ENCODE data around the gene GNAI2. TPM values are rescaled to one million over a fixed set of nuclear protein-coding genes. Genes with fewer than 3 reads are reported as not detected.

Gene GNAI2
- total and polyA plus RNA-seq, 12 donors = 109 to 275 (median 166) TPM

DNA sequence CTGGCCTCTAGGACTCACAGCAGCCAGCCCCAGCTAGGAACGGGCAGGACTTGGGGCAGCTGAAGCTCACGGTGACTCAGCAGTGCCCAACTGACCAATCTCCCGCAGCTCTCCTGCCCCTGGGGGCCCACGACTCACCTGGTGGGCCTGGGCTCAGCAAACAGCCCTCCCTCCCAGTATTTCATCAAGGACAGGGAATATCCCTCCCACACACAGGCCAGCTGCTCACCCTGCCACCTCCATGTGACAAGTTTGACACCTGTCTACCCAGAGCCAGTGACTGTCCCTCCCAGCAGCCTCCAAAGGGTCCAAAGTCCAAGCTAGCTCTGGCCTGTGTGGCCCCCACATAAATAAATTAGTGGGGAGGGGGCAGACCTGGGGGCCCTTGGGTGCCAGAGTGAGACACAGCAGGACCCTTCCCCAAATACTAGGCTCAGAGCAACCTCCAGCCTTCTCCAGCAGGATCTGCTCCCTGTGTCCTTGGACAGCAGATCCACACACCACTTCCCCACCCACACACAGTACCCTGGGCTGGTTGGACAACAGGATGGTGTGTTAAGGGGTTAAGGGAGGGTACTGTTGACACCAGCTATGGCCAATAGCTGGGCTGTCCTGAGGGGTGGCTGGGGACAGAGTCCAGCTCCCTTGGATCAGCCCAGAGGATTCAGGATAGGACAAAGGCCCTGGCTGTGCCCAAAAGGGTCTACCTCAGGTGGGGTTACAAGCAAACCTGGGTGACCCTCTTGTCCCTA lies 40.3 kb upstream of the GNAI2 start:
- no peak for DNase-seq
- TF ChIP-seq, protein P1, sequence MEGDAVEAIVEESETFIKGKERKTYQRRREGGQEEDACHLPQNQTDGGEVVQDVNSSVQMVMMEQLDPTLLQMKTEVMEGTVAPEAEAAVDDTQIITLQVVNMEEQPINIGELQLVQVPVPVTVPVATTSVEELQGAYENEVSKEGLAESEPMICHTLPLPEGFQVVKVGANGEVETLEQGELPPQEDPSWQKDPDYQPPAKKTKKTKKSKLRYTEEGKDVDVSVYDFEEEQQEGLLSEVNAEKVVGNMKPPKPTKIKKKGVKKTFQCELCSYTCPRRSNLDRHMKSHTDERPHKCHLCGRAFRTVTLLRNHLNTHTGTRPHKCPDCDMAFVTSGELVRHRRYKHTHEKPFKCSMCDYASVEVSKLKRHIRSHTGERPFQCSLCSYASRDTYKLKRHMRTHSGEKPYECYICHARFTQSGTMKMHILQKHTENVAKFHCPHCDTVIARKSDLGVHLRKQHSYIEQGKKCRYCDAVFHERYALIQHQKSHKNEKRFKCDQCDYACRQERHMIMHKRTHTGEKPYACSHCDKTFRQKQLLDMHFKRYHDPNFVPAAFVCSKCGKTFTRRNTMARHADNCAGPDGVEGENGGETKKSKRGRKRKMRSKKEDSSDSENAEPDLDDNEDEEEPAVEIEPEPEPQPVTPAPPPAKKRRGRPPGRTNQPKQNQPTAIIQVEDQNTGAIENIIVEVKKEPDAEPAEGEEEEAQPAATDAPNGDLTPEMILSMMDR (IDR thresholded peaks at IDR 0.05) = no peak
- TF ChIP-seq POLR2A (IDR thresholded peaks at IDR 0.05) = no peak
- intact Hi-C loops (cut with DNase I) = no loop called here
- peaks cover 0 to 7% of the 10 kb centered on the region in 2 donors for H3K4me1 ChIP-seq (replicated peaks in 1 of 2)
- no peaks in the 10 kb centered on the region for H3K36me3 ChIP-seq (replicated peaks in 1 of 2)
- H3K9me3 ChIP-seq (replicated peaks in 1 of 3) = no peaks in the 10 kb centered on the region
- H3K27me3 ChIP-seq = peaks cover 34% of the 10 kb centered on the region
- 12 to 50% (median 43%) methylated on average over 3 to 4 of the region's 4 CpGs; no CpG with 5 or more reads in 1 of the 4 donors for WGBS, 4 donors
- no peak overlapping the region for H3K4me3 ChIP-seq
- no peak overlapping the region for H3K27ac ChIP-seq

DNA sequence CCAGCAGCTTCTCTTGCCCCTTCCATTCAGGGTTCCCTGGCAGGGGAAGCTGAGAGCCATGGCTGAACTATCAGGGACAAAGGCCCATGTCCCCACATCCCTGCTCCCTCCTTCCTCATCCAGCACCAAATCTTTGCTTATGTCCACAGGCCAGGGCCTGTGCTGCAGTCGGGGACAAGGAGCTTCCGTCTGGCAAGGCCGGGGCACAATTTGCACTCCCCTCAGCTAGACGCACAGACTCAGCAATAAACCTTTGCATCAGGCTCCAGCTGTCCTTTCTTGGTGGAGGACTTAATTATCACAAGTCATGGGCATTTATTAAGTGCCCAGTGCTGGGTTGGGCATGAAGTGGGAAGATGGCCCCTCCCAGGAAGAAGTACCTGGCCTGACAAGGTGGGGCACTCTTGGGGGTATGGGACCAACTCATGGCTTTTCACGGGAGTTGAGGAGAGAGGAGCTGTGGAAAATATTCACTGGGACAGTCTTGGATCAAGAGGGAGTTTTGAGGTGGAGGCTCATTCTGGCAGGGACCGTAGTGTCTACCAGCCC lies 39.7 kb upstream of the GNAI2 start:
- peaks cover 34% of the 10 kb centered on the region for H3K27me3 ChIP-seq
- H3K4me3 ChIP-seq = no peak overlapping the region
- no peaks in the 10 kb centered on the region for H3K9me3 ChIP-seq (replicated peaks in 1 of 3)
- intact Hi-C loops (cut with DNase I) = no loop called here
- no peak for TF ChIP-seq POLR2A (IDR thresholded peaks at IDR 0.05)
- TF ChIP-seq, protein P1 (IDR thresholded peaks at IDR 0.05) = no peak
- 70 to 81% (median 78%) methylated on average over 6 of the region's 6 CpGs for WGBS, 4 donors
- no peak overlapping the region for H3K27ac ChIP-seq
- H3K4me1 ChIP-seq (replicated peaks in 1 of 2) = peaks cover 0 to 7% of the 10 kb centered on the region in 2 donors
- no peak for DNase-seq
- no peaks in the 10 kb centered on the region for H3K36me3 ChIP-seq (replicated peaks in 1 of 2)

DNA sequence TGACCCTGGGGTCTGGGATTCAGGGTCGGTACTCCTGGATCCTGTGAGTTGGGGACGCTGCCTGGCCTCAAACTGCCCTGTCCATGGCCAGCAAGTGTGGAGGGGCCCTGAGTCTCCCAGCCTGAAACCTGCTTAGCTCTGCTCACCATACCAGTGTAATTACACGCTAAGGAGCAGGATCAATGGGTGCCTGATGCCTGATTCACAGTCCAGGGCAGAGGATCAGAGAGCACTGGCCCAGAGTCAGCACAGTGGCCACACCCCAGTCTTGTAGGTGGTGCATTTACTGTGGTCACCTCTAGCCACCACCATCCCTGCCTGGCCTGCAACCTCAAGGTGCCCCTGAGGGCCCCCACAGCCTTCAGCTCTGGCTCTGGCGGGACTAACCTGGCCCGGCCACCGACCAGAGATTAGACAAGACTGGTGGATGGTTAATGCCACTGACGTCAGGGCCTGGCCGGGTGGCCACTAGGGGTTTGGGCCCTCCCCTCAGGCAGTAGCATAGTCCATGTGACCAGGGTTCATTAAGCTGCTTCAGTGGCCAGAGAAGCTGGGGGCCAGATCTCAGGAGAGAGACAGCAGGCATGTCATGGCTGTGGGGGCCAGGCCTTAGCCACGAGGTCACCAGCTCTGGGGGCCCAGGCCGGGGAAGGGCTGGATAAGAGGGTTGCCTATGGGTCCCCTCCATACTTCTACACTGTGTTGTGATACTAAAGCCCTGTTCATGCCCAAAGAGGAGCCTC lies 34.3 kb upstream of the GNAI2 start:
- 74 to 85% (median 80%) methylated on average over 5 to 10 of the region's 10 CpGs for WGBS, 4 donors
- H3K27me3 ChIP-seq = peaks cover 34% of the 10 kb centered on the region
- H3K36me3 ChIP-seq (replicated peaks in 1 of 2) = no peaks in the 10 kb centered on the region
- TF ChIP-seq, protein P1 (IDR thresholded peaks at IDR 0.05) = no peak
- no peak for TF ChIP-seq POLR2A (IDR thresholded peaks at IDR 0.05)
- no peak overlapping the region for H3K4me3 ChIP-seq
- peaks cover 0 to 10% of the 10 kb centered on the region in 2 donors for H3K4me1 ChIP-seq (replicated peaks in 1 of 2)
- intact Hi-C loops (cut with DNase I) = no loop called here
- no peak for DNase-seq
- H3K9me3 ChIP-seq (replicated peaks in 1 of 3) = no peaks in the 10 kb centered on the region
- H3K27ac ChIP-seq = no peak overlapping the region

DNA sequence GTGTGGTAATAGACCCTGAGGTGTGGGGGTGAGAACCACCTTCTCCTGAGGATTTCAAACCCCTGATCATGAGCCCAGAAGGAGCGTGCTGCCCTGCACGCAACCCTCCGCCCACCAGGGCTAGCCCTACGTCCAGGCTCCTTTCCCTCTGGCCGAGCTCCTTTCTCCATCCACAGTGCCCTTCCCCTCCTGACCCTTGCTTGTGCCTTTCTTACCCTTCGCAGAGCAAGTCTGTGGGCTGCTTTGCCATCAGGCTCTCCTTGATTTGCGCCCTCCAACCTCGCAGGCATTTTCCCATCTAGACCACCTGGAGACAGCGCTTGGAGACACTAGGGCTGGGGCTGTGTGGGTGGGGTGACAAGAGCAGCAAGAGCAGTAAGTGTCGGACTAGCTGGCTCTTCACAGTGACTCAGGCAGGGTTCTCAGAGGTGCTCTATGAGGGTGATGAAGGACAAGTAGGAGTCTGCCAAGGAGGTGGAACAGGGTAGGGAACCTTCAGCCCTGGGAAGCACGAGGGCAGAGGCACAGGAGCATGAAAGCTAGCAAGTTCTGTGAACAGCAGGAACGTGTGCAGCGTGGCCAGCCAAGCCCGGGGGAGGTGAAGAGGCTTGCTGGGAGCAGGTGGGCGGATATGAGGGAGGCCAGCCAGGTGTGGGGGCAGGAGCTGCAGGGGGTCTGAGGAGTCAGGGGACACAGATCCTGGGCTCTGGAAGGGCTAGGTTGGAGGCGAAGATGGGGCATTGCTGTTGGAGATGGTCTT lies 33.5 kb upstream of the GNAI2 start:
- H3K27me3 ChIP-seq = peaks cover 34% of the 10 kb centered on the region
- 76 to 88% (median 86%) methylated on average over 8 to 16 of the region's 16 CpGs for WGBS, 4 donors

More for the DNA sequence above, 33.5 kb upstream of the GNAI2 start:
- TF ChIP-seq POLR2A (IDR thresholded peaks at IDR 0.05) = no peak
- no peaks in the 10 kb centered on the region for H3K9me3 ChIP-seq (replicated peaks in 1 of 3)
- H3K36me3 ChIP-seq (replicated peaks in 1 of 2) = no peaks in the 10 kb centered on the region
- no peak overlapping the region for H3K4me3 ChIP-seq
- no peak for DNase-seq
- intact Hi-C loops (cut with DNase I) = no loop called here
- H3K27ac ChIP-seq = no peak overlapping the region
- H3K4me1 ChIP-seq (replicated peaks in 1 of 2) = peaks cover 0 to 10% of the 10 kb centered on the region in 2 donors

Measured in adrenal gland (tissue), 12 donors.